HepG2 (cell line): ENCODE results near the gene SLC43A3. TPM values are rescaled to one million over a fixed set of nuclear protein-coding genes. Genes with fewer than 3 reads are reported as not detected.

ENCODE experiments used
- ATAC-seq: fragments of 200-7000 bp; cut with Tn5 transposase; 3 replicates; pipeline ENCODE4 v1.9.1; 2020; ENCODE audit warnings: mild to moderate bottlenecking, moderate library complexity
- BruUV-seq: library from RNA; stranded (reverse); fragments of 400-500 nt; replicated peaks from 2 replicates; lab custom pipeline; 2021; lab: Mats Ljungman, UMichigan
- CTCF ChIA-PET: fragments of 300-600 bp; formaldehyde crosslinking; extraction: SDS; loops from one replicate; lab custom pipeline; 2021; ENCODE audit warnings: low total read pairs, inconsistent platforms, low intra/inter-chr PET ratio; lab: Yijun Ruan, JAX
- POLR2A ChIA-PET: fragments of 350-600 bp; sonication (Branson Sonifier 250); formaldehyde crosslinking; loops from one replicate; lab custom pipeline; 2020; ENCODE audit warnings: antibody characterized with exemption, inconsistent platforms; lab: Yijun Ruan, JAX
- DNase-seq: peaks from one replicate; pipeline ENCODE4 v3.0.0-alpha.2; 2015; ENCODE audit warnings: low spot score
- FAIRE-seq: peaks from 3 replicates; lab custom pipeline; 2011; peaks lifted over from hg19 to GRCh38; lab: Jason Lieb, UNC
- H2AFZ ChIP-seq: one replicate; pipeline ENCODE4 v1.6.1; 2011; ENCODE audit warnings: low read length, inconsistent platforms
- H3K27ac ChIP-seq: fragments of 300-600 bp; 3 replicates; pipeline ENCODE4 v1.8.0; 2011; ENCODE audit warnings: mixed run types, mild to moderate bottlenecking, mixed read lengths, low read length, inconsistent platforms; ENCODE audit not compliant: insufficient read depth; ENCODE audit errors: extremely low read length
- H3K27me3 ChIP-seq, 2 experiments: fragments of 200-600 bp in 1 of 2; 2 replicates in 1 of 2; 3 replicates in 1 of 2; pipeline versions ENCODE4 v1.6.0 to v1.8.0; 2011; ENCODE audit warnings: low read length in 2 of 2, mild to moderate bottlenecking in 2 of 2, moderate library complexity in 2 of 2, inconsistent platforms in 1 of 2; ENCODE audit not compliant: insufficient read depth in 2 of 2, control insufficient read depth in 1 of 2
- H3K36me3 ChIP-seq, 2 experiments: fragments of 200-600 bp in 1 of 2; replicated peaks in 1 of 2; 2 replicates in 1 of 2; 3 replicates in 1 of 2; pipeline versions ENCODE4 v1.5.1 to v1.8.0; 2011; ENCODE audit warnings: low read length in 2 of 2, inconsistent platforms in 1 of 2; ENCODE audit not compliant: insufficient read depth in 2 of 2, control insufficient read depth in 1 of 2
- H3K4me1 ChIP-seq: 2 replicates; pipeline ENCODE4 v1.5.1; 2012; ENCODE audit warnings: low read length, inconsistent platforms; ENCODE audit not compliant: insufficient read depth
- H3K4me2 ChIP-seq: 2 replicates; pipeline ENCODE4 v1.6.0; 2011; ENCODE audit warnings: low read depth, low read length, inconsistent platforms
- H3K4me3 ChIP-seq, 3 experiments: fragments of 200-600 bp in 1 of 3; sonication (generic), shearing (Covaris generic) in 1 of 3; replicated peaks in 1 of 3; 2 replicates each; pipeline ENCODE4 v1.5.1; 2011 to 2016; ENCODE audit warnings: low read length in 3 of 3, inconsistent platforms in 2 of 3, low read depth in 2 of 3, mild to moderate bottlenecking in 2 of 3, control low read depth in 1 of 3, mixed read lengths in 1 of 3; ENCODE audit not compliant: insufficient read depth in 1 of 3
- H3K79me2 ChIP-seq: one replicate; pipeline ENCODE4 v1.6.1; 2011; ENCODE audit warnings: low read length, inconsistent platforms; ENCODE audit not compliant: insufficient read depth
- H3K9ac ChIP-seq: 2 replicates; pipeline ENCODE4 v1.6.0; 2011; ENCODE audit warnings: mild to moderate bottlenecking, low read depth, low read length, inconsistent platforms; ENCODE audit not compliant: insufficient read depth
- H3K9me3 ChIP-seq: 2 replicates; pipeline ENCODE4 v1.5.1; 2012; ENCODE audit warnings: mild to moderate bottlenecking, low read length
- H4K20me1 ChIP-seq: 2 replicates; pipeline ENCODE4 v1.6.0; 2011; ENCODE audit warnings: inconsistent platforms, mild to moderate bottlenecking, low read length, moderate library complexity; ENCODE audit not compliant: insufficient read depth
- HNRNPK ChIP-seq: fragments of 200-400 bp; formaldehyde crosslinking; IDR thresholded peaks from 2 replicates; pipeline ENCODE4 v1.6.1; 2018; ENCODE audit warnings: low read length, low read depth, moderate library complexity, mild to moderate bottlenecking; ENCODE audit not compliant: poor library complexity, severe bottlenecking
- TBP ChIP-seq: sonication (generic); formaldehyde crosslinking; IDR thresholded peaks from 2 replicates; pipeline ENCODE4 v1.5.0; 2020; ENCODE audit warnings: missing genetic modification reagents
- TP53 ChIP-seq: sonication (generic); formaldehyde crosslinking; conservative IDR thresholded peaks from 2 replicates; pipeline ENCODE4 v1.4.0; 2020; ENCODE audit warnings: missing genetic modification reagents
- YEATS4 ChIP-seq: sonication (generic); formaldehyde crosslinking; IDR thresholded peaks from 2 replicates; pipeline ENCODE4 v1.4.0; 2020; ENCODE audit warnings: missing genetic modification reagents, borderline replicate concordance
- ZBTB4 ChIP-seq: sonication (generic); formaldehyde crosslinking; IDR thresholded peaks from 2 replicates; pipeline ENCODE4 v1.4.0; 2020; ENCODE audit warnings: missing genetic modification reagents, mild to moderate bottlenecking, borderline replicate concordance
- ZNF572 ChIP-seq: sonication (generic); formaldehyde crosslinking; IDR thresholded peaks from 2 replicates; pipeline ENCODE4 v1.5.1; 2020; ENCODE audit warnings: mild to moderate bottlenecking, missing genetic modification reagents
- ZNF746 ChIP-seq: sonication (generic); formaldehyde crosslinking; IDR thresholded peaks from 2 replicates; pipeline ENCODE4 v1.8.0; 2022; ENCODE audit warnings: mild to moderate bottlenecking, missing genetic modification reagents
- ZNF749 ChIP-seq: sonication (generic); formaldehyde crosslinking; IDR thresholded peaks from 2 replicates; pipeline ENCODE4 v1.8.0; 2022; ENCODE audit warnings: mild to moderate bottlenecking, missing genetic modification reagents, moderate library complexity, borderline replicate concordance
- ZSCAN9 ChIP-seq: IDR thresholded peaks from 2 replicates; pipeline ENCODE4 v1.6.1; 2016; ENCODE audit warnings: borderline replicate concordance
- WGBS: methylation state at CpG from one replicate; pipeline ENCODE4 v1.1.6; 2017; ENCODE audit warnings: low lambda C conversion rate; 5-methylcytosine and 5-hydroxymethylcytosine counted together
- in situ Hi-C: cut with HindIII; loops from 2 replicates; pipeline ENCODE4 v1.10.0; 2017; ENCODE audit warnings: low pct_unique_long_range_greater_than_20kb; ENCODE audit not compliant: extremely low pct_ligation_motif_present
- intact Hi-C: fragments of 100-400 bp; cut with micrococcal nuclease; formaldehyde crosslinking; loops from one replicate; pipeline ENCODE4 v1.10.0; 2022; ENCODE audit not compliant: unreplicated experiment
- polyA plus RNA-seq, 8 experiments: library from polyadenylated mRNA; depleted of rRNA in 3 of 8; stranded (reverse) in 7 of 8; unstranded in 1 of 8; fragments of >200 nt; fragmentation: Illumina TruSeq in 4 of 8; extraction: Trizol in 4 of 8; gene quantifications; 2 replicates each; pipeline versions ENCODE4 v1.2.1 to v1.2.3, GENCODE V29; 2011 to 2016; ENCODE audit warnings: low read depth in 4 of 8, missing spikeins in 1 of 8, mixed read lengths in 1 of 8; ENCODE audit not compliant: insufficient read depth in 1 of 8
- total RNA-seq, 5 experiments: library from RNA; depleted of rRNA; stranded (reverse); fragments of >200 nt; fragmentation: Illumina TruSeq; extraction: Trizol; gene quantifications; 2 replicates each; pipeline ENCODE4 v1.2.3, GENCODE V29; 2016; ENCODE audit warnings: low read depth in 1 of 5

Gene SLC43A3
- total and polyA plus RNA-seq, 2 of the 13 experiments (the other 11 are each of a cell fraction or from before 2014, with no cell fraction given): 2.6 TPM; not detected in 1

- no peak for DNase-seq
- intact Hi-C loops: no loop called here
- ChIA-PET CTCF (no interaction called here), POLR2A (no interaction called here)
- Histone ChIP-seq H3K36me3 (no peaks in the 10 kb centered on the region), H3K4me3 (no peak overlapping the region), H3K27ac (no peak overlapping the region), H2AFZ (no peak overlapping the region), H3K4me2 (no peak overlapping the region), H4K20me1 (no peaks in the 10 kb centered on the region), H3K4me1 (peaks cover 10% of the 10 kb centered on the region), H3K9ac (no peak overlapping the region)
- 0% methylated on average over 3 of the region's 3 CpGs for WGBS
- no TSS peak for BruUV-seq
- FAIRE-seq: no peak
- TF ChIP-seq TP53 (CRISPR knock-in tag): no peak
- TF ChIP-seq ZNF572 (CRISPR knock-in tag): no peak
- TF ChIP-seq YEATS4 (CRISPR knock-in tag): no peak
- TF ChIP-seq ZSCAN9 (CRISPR knock-in tag): no peak
- no peak for TF ChIP-seq ZBTB4 (CRISPR knock-in tag)
- TF ChIP-seq ZNF749: no peak
- TF ChIP-seq HNRNPK: no peak
- TF ChIP-seq TBP (CRISPR knock-in tag): no peak
- TF ChIP-seq ZNF746 (CRISPR knock-in tag): no peak
- TF ChIP-seq, all 625 proteins: peak for 0
- in situ Hi-C loops: no loop called here
- Histone ChIP-seq H3K9me3 (no peaks in the 10 kb centered on the region), H3K27me3 (peaks cover 3 to 13% of the 10 kb centered on the region in 2 experiments), H3K79me2 (no peaks in the 10 kb centered on the region)
- no peak for ATAC-seq
Observed at GRCh38 chr11:57373146-57373545, 53.8 kb downstream of the SLC43A3 start.
